HG02884 (cell line): ENCODE measurements around the gene DAPP1.
A peak's percentile ranks its signal among the peaks of the same experiment; 100 is the strongest.
"Not testable (repeated sequence)": the region's sequence is repeated elsewhere in the genome, so short reads cannot be mapped to it uniquely, and the experiment has no call there.

ENCODE experiments used
- ATAC-seq: cut with Tn5 transposase; IDR thresholded peaks from one replicate; pipeline ENCODE4 v1.9.1; 2021; ENCODE audit warnings: mild to moderate bottlenecking, moderate library complexity; ENCODE audit not compliant: unreplicated experiment

The DAPP1 gene

GRCh38 chr4:99816545-99817308 lies at the start of gene DAPP1:
DAPP1 (plus strand) TSS chr4:99816827; CDS start chr4:99816914, 87 bp downstream.
- peak; percentile 93 for ATAC-seq

- not testable (repeated sequence) for ATAC-seq
Measured at GRCh38 chr4:99770842-99771241, 45.8 kb upstream of the DAPP1 start.

- ATAC-seq: no peak
Measured at GRCh38 chr4:99783940-99784339, 32.7 kb upstream of the DAPP1 start.

GRCh38 chr4:99784842-99785241 lies 31.8 kb upstream of the DAPP1 start:
- ATAC-seq: no peak

- ATAC-seq: no peak
Measured at GRCh38 chr4:99790796-99791617, 25.6 kb upstream of the DAPP1 start.

GRCh38 chr4:99800332-99801004 lies 16.2 kb upstream of the DAPP1 start:
- ATAC-seq: no peak

- ATAC-seq: no peak
Measured at GRCh38 chr4:99801005-99801699, 15.5 kb upstream of the DAPP1 start.

- ATAC-seq: no peak
Measured at GRCh38 chr4:99803566-99804101, 13.0 kb upstream of the DAPP1 start.

- no peak for ATAC-seq
Measured at GRCh38 chr4:99806545-99806944, 10.1 kb upstream of the DAPP1 start.

GRCh38 chr4:99807666-99808065 lies 9.0 kb upstream of the DAPP1 start:
- ATAC-seq: no peak

GRCh38 chr4:99808260-99808857 lies 8.3 kb upstream of the DAPP1 start:
- peak; percentile 89 for ATAC-seq

GRCh38 chr4:99809326-99809725 lies 7.3 kb upstream of the DAPP1 start:
- no peak for ATAC-seq

GRCh38 chr4:99810536-99810935 lies 6.1 kb upstream of the DAPP1 start:
- ATAC-seq: no peak

GRCh38 chr4:99811117-99811516 lies 5.5 kb upstream of the DAPP1 start:
- no peak for ATAC-seq

GRCh38 chr4:99811850-99812249 lies 4.8 kb upstream of the DAPP1 start:
- ATAC-seq: no peak

- no peak for ATAC-seq
Measured at GRCh38 chr4:99815597-99816011, 1.0 kb upstream of the DAPP1 start.

GRCh38 chr4:99817309-99817890 lies 773 bp downstream of the DAPP1 start:
- ATAC-seq: peak; percentile 18

- no peak for ATAC-seq
Measured at GRCh38 chr4:99818661-99819060, 2.0 kb downstream of the DAPP1 start.

GRCh38 chr4:99821918-99822503 lies 5.4 kb downstream of the DAPP1 start:
- peak; percentile 75 for ATAC-seq
